Measurements from ENCODE around the gene CYP8B1. TPM values are rescaled to one million over a fixed set of nuclear protein-coding genes. Genes with fewer than 3 reads are reported as not detected.
A peak's percentile ranks its signal among the peaks of the same experiment; 100 is the strongest.

The CYP8B1 gene
- total and polyA plus RNA-seq, 2 of the 13 experiments (the other 11 are each of a cell fraction or from before 2014, with no cell fraction given): 0.58 to 2.0 TPM

- TF ChIP-seq ATF4 (CRISPR knock-in tag; IDR thresholded peaks at IDR 0.05) (no peak), NFKBIZ (CRISPR knock-in tag; IDR thresholded peaks at IDR 0.05) (no peak), PBX2 (CRISPR knock-in tag; IDR thresholded peaks at IDR 0.05) (no peak), ZNF703 (CRISPR knock-in tag; IDR thresholded peaks at IDR 0.05; ENCODE audit: borderline replicate concordance) (no peak), ZNF850 (CRISPR knock-in tag; conservative IDR thresholded peaks at IDR 0.05) (no peak), POGZ (CRISPR knock-in tag; IDR thresholded peaks at IDR 0.05) (0 out of 2 replicates have a peak, but pooled peaks have one; percentile 39), EHMT2 (IDR thresholded peaks at IDR 0.05; ENCODE audit: borderline replicate concordance, low read depth, low read length) (no peak), ZNF513 (CRISPR knock-in tag; conservative IDR thresholded peaks at IDR 0.05) (no peak; the same call in 1 of the 2 replicates), ZNF354B (CRISPR knock-in tag; IDR thresholded peaks at IDR 0.05) (no peak), ZNF629 (CRISPR knock-in tag; conservative IDR thresholded peaks at IDR 0.05) (no peak), SUZ12 (IDR thresholded peaks at IDR 0.05; ENCODE audit: low read depth, low read length) (no peak), MTERF4 (CRISPR knock-in tag; IDR thresholded peaks at IDR 0.05) (no peak), ARID5B (CRISPR knock-in tag; IDR thresholded peaks at IDR 0.05) (peak; percentile 70), FOXC1 (CRISPR knock-in tag; IDR thresholded peaks at IDR 0.05; ENCODE audit: borderline replicate concordance) (no peak; the same call in 1 of the 2 replicates), SOX13 (IDR thresholded peaks at IDR 0.05) (no peak), SOX13 (CRISPR knock-in tag; conservative IDR thresholded peaks at IDR 0.05 in 1 of 2, IDR thresholded peaks at IDR 0.05 in 1 of 2) (0 out of 4 replicates have a peak, but pooled peaks of 1 of the 2 experiments have one; percentile 42), MIER2 (CRISPR knock-in tag; IDR thresholded peaks at IDR 0.05) (0 out of 2 replicates have a peak, but pooled peaks have one; percentile 13), ZBTB25 (CRISPR knock-in tag; IDR thresholded peaks at IDR 0.05) (no peak), MYC (CRISPR knock-in tag; IDR thresholded peaks at IDR 0.05; ENCODE audit: borderline replicate concordance) (0 out of 2 replicates have a peak, but pooled peaks have one; percentile 28)
These were observed 5.1 kb upstream of the CYP8B1 start (continued) for GRCh38 chr3:42880601-42881451.

All from HepG2 (cell line).